D721Med (cell line): ENCODE data around the gene LINGO4.

ENCODE experiments used
- DNase-seq: peaks from one replicate; pipeline ENCODE4 v3.0.0; 2011; ENCODE audit warnings: low spot score; ENCODE audit not compliant: insufficient read length
- FAIRE-seq: peaks from 2 replicates; lab custom pipeline; 2011; peaks lifted over from hg19 to GRCh38; lab: Jason Lieb, UNC
- CTCF ChIP-seq: IDR thresholded peaks from 2 replicates; pipeline ENCODE4 v1.5.1; 2012; ENCODE audit warnings: mild to moderate bottlenecking, control low read depth; ENCODE audit not compliant: insufficient read depth; ENCODE audit errors: missing control alignments

The LINGO4 gene

GRCh38 chr1:151809290-151809984 lies 4.2 kb upstream of the LINGO4 start:
- no peak for TF ChIP-seq CTCF
- no peak for DNase-seq
- no peak for FAIRE-seq

DNA sequence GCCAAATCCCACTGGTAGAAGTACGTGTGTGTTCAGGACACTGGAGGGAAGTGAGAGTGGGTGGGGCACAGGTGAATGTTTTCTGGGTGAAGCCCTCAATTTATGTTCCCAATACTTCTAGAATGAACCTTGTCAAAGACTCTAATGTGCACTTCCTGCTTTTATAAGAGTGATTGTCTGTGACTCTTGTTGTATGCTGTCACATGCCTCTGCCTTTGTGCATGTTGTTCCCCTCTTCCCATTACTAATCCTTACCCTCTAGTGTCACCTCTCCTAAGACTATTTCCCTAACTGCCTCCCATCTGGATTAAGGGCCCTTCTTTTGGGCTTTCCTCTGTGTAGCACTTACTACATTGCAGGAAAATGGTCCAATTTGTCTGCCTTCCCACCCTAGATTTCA lies 2.5 kb upstream of the LINGO4 start:
- FAIRE-seq = no peak
- DNase-seq = no peak
- no peak for TF ChIP-seq CTCF

DNA sequence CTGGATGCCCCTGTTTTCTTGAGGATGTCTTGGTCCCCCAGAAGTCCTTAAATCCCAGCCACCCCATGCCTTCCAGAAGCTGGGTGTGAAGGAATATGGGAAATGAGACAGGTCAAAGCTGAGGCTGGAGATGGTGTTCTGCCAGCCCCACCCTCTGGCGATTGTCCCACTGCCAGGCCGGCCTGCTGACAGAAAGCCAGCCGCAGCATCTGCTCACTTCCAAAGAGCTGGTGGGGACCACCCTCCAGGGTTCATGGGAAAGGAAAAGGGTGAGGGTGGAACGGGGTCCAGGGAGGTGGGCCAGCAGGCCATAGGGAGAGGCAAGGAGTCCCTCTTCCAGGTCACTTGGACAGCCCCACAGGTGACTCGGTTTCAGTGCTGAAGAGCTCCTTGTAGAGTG lies 1.9 kb upstream of the LINGO4 start:
- DNase-seq (no peak), FAIRE-seq (no peak)
- no peak for TF ChIP-seq CTCF

DNA sequence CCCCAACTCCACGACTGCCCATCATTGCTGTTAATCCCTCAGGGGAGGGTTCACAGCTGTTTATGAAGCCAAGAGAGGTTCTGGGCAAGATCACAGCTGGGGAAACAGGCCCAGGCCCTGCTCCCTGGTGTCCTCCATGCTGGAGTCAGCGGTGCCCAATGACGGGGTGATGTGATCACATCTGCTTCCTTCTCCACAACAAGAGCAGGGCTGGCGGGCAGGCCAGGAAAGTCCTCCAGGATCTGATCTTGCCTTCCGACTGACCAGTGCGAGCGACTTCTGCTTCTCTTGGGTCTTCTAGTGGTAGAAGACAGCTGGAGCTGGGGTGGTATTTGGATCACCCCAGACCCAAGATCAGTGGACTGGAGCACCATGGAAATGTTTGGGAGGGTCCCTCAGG lies 951 bp upstream of the LINGO4 start:
- TF ChIP-seq CTCF = no peak
- no peak for FAIRE-seq
- DNase-seq = no peak

- TF ChIP-seq CTCF = no peak
- DNase-seq = no peak
- no peak for FAIRE-seq
These were observed 1.3 kb downstream of the LINGO4 start for GRCh38 chr1:151803915-151804314.

DNA sequence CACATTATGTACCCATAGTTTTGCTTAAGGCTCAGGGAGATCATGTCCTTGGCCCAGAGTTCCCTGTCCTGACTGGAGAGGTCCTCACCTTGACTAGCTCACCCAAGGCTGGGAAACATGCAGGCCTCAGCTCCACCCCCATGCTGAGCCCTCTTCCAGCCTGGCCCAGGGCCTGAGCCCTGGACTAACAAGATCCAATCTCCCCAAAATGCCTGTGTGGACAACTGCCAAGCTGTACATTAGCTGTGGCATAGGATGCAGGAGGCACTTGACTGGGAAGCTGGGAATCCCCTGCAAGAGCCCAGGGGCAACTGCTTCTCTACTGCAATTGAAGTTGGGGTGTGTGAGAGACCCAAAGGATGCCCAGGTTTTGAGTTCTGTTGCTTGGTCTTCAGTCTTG lies 2.1 kb downstream of the LINGO4 start:
- no peak for FAIRE-seq
- TF ChIP-seq CTCF = no peak
- no peak for DNase-seq

DNA sequence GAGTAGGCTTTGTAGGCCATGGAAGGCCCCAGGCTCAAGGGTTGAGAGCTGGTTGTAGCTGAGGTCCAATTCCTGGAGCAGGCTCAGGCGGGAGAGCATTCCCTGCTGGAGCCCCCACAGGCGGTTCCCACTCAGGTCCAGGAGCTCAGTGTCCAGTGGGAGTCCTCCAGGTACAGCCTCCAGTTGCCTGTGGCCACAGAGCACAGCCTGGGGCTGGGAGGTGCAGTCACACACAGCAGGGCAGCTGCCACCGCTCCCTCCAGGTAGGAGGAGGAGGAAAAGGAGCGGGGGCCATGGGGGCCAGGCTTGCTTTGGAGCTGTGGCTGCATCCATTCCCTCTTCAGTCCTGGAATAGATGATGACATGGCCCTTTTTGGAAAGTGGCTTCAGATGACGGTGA lies 2.8 kb downstream of the LINGO4 start:
- DNase-seq = no peak
- FAIRE-seq = no peak
- no peak for TF ChIP-seq CTCF
